ENCODE measurements around the gene LMTK2.

The LMTK2 gene

GRCh38 chr7:98192781-98193457, 86.3 kb downstream of the LMTK2 start:
- H3K4me2 ChIP-seq (ENCODE audit: low read depth, low read length, poor library complexity, severe bottlenecking), result no peak overlapping the region
- no peaks in the 10 kb centered on the region for H3K9me2 ChIP-seq (replicated peaks; ENCODE audit: insufficient read depth, low read length)
- 0 out of 2 replicates have a peak, but pooled peaks cover 3% of the 10 kb centered on the region for H3K9me3 ChIP-seq (ENCODE audit: insufficient read depth, low read length)
- no peaks in the 10 kb centered on the region for H3K27me3 ChIP-seq (ENCODE audit: low read length)
- H2AFZ ChIP-seq (ENCODE audit: low read depth, low read length, severe bottlenecking), result no peak overlapping the region
- H3K9ac ChIP-seq (ENCODE audit: low read length), result no peak overlapping the region
- H3K36me3 ChIP-seq (ENCODE audit: low read length), result no peaks in the 10 kb centered on the region
- no peaks in the 10 kb centered on the region for H3K79me2 ChIP-seq (ENCODE audit: insufficient read depth, low read length)
- no peak overlapping the region for H3K4me3 ChIP-seq (ENCODE audit: insufficient read depth, low read length, poor library complexity, severe bottlenecking)
- TF ChIP-seq EZH2phosphoT487 (conservative IDR thresholded peaks at IDR 0.05; ENCODE audit: low read length), result no peak
- TF ChIP-seq CTCF (IDR thresholded peaks at IDR 0.05; ENCODE audit: insufficient read depth, low read length, poor library complexity, severe bottlenecking), result no peak
- H4K20me1 ChIP-seq (ENCODE audit: low read depth, low read length), result 0 out of 2 replicates have a peak, but pooled peaks cover 4% of the 10 kb centered on the region
- H3F3A ChIP-seq (ENCODE audit: insufficient read depth), result no peaks in the 10 kb centered on the region
- H3K27ac ChIP-seq (ENCODE audit: low read depth, low read length), result no peak overlapping the region

GRCh38 chr7:98193474-98194180, 87.0 kb downstream of the LMTK2 start:
- no peak overlapping the region for H3K27ac ChIP-seq (ENCODE audit: low read depth, low read length)
- no peak overlapping the region for H3K4me2 ChIP-seq (ENCODE audit: low read depth, low read length, poor library complexity, severe bottlenecking)
- H3K79me2 ChIP-seq (ENCODE audit: insufficient read depth, low read length), result no peaks in the 10 kb centered on the region
- H3K27me3 ChIP-seq (ENCODE audit: low read length), result no peaks in the 10 kb centered on the region
- H3K36me3 ChIP-seq (ENCODE audit: low read length), result no peaks in the 10 kb centered on the region
- H3K4me3 ChIP-seq (ENCODE audit: insufficient read depth, low read length, poor library complexity, severe bottlenecking), result no peak overlapping the region
- H3K9ac ChIP-seq (ENCODE audit: low read length), result no peak overlapping the region
- no peak overlapping the region for H2AFZ ChIP-seq (ENCODE audit: low read depth, low read length, severe bottlenecking)
- H4K20me1 ChIP-seq (ENCODE audit: low read depth, low read length), result 0 out of 2 replicates have a peak, but pooled peaks cover 4% of the 10 kb centered on the region
- no peaks in the 10 kb centered on the region for H3F3A ChIP-seq (ENCODE audit: insufficient read depth)
- TF ChIP-seq CTCF (IDR thresholded peaks at IDR 0.05; ENCODE audit: insufficient read depth, low read length, poor library complexity, severe bottlenecking) (no peak), EZH2phosphoT487 (conservative IDR thresholded peaks at IDR 0.05; ENCODE audit: low read length) (no peak)
- 0 out of 2 replicates have a peak, but pooled peaks cover 3% of the 10 kb centered on the region for H3K9me3 ChIP-seq (ENCODE audit: insufficient read depth, low read length)
- H3K9me2 ChIP-seq (replicated peaks; ENCODE audit: insufficient read depth, low read length), result no peaks in the 10 kb centered on the region

GRCh38 chr7:98194186-98194585, 87.5 kb downstream of the LMTK2 start:
- Histone ChIP-seq H3K4me2 (ENCODE audit: low read depth, low read length, poor library complexity, severe bottlenecking) (no peak overlapping the region), H3K4me3 (ENCODE audit: insufficient read depth, low read length, poor library complexity, severe bottlenecking) (no peak overlapping the region), H3K9me2 (replicated peaks; ENCODE audit: insufficient read depth, low read length) (no peaks in the 10 kb centered on the region), H3K79me2 (ENCODE audit: insufficient read depth, low read length) (no peaks in the 10 kb centered on the region), H3K27ac (ENCODE audit: low read depth, low read length) (no peak overlapping the region), H2AFZ (ENCODE audit: low read depth, low read length, severe bottlenecking) (no peak overlapping the region), H3K36me3 (ENCODE audit: low read length) (no peaks in the 10 kb centered on the region), H3K9ac (ENCODE audit: low read length) (no peak overlapping the region), H4K20me1 (ENCODE audit: low read depth, low read length) (peaks cover 7% of the 10 kb centered on the region; the same call in 1 of the 2 replicates), H3K27me3 (ENCODE audit: low read length) (no peaks in the 10 kb centered on the region), H3K9me3 (ENCODE audit: insufficient read depth, low read length) (0 out of 2 replicates have a peak, but pooled peaks cover 3% of the 10 kb centered on the region), H3F3A (ENCODE audit: insufficient read depth) (0 out of 2 replicates have a peak, but pooled peaks cover 3% of the 10 kb centered on the region)
- no peak for TF ChIP-seq EZH2phosphoT487 (conservative IDR thresholded peaks at IDR 0.05; ENCODE audit: low read length)
- no peak for TF ChIP-seq CTCF (IDR thresholded peaks at IDR 0.05; ENCODE audit: insufficient read depth, low read length, poor library complexity, severe bottlenecking)

Data from SU-DHL-6 (cell line).